Sigmoid colon (tissue), 7 donors: ENCODE results near the gene SLC9A9. TPM values are rescaled to one million over a fixed set of nuclear protein-coding genes. Genes with fewer than 3 reads are reported as not detected.

ENCODE experiments used
- DNase-seq: peaks from one replicate; pipeline ENCODE4 v3.0.0-alpha.2; 2019
- H3K27ac ChIP-seq, 4 donors: fragments of 200-600 bp; sonication (generic); one replicate each; pipeline ENCODE4 v1.5.1; 2016 to 2019; ENCODE audit warnings: mild to moderate bottlenecking in 1 of 4
- H3K27me3 ChIP-seq, 3 donors: fragments of 200-600 bp; sonication (generic); one replicate each; pipeline ENCODE4 v1.5.1; 2019; ENCODE audit warnings: mild to moderate bottlenecking in 1 of 3
- H3K36me3 ChIP-seq, 4 donors: fragments of 200-600 bp; sonication (generic); one replicate each; pipeline ENCODE4 v1.5.1; 2016 to 2019
- H3K4me1 ChIP-seq, 4 donors: fragments of 200-600 bp; sonication (generic); one replicate each; pipeline ENCODE4 v1.5.1; 2017 to 2019
- H3K4me3 ChIP-seq, 4 donors: fragments of 200-600 bp; sonication (generic); one replicate each; pipeline ENCODE4 v1.5.1; 2017 to 2019; ENCODE audit warnings: mild to moderate bottlenecking in 2 of 4, moderate library complexity in 1 of 4
- H3K9me3 ChIP-seq, 4 donors: fragments of 200-600 bp in 3 of 4; sonication (generic) in 3 of 4; one replicate each; pipeline versions ENCODE4 v1.5.1 to v1.6.1; 2013 to 2019
- EP300 ChIP-seq, 4 donors: sonication (generic); formaldehyde crosslinking; IDR thresholded peaks; one replicate each; pipeline ENCODE4 v1.6.1; 2017; ENCODE audit warnings: antibody characterized with exemption in 4 of 4
- POLR2A ChIP-seq, 2 donors: fragments of 450-650 bp; IDR thresholded peaks; one replicate each; pipeline ENCODE4 v1.6.1; 2016; ENCODE audit warnings: antibody characterized with exemption in 2 of 2, mild to moderate bottlenecking in 2 of 2, moderate library complexity in 2 of 2
- POLR2AphosphoS5 ChIP-seq, 4 donors: sonication (generic); formaldehyde crosslinking; IDR thresholded peaks; one replicate each; pipeline ENCODE4 v1.6.1; 2017; ENCODE audit warnings: antibody characterized with exemption in 4 of 4
- WGBS, 2 donors: extraction: QIAGEN DNeasy Blood & Tissue Kit; methylation state at CpG; one replicate each; pipeline ENCODE4 v1.1.7; 2013; 5-methylcytosine and 5-hydroxymethylcytosine counted together
- intact Hi-C: fragments of 100-400 bp; cut with DNase I; formaldehyde crosslinking; loops from one replicate; pipeline ENCODE4 v1.15.1; 2023
- polyA plus RNA-seq, 3 donors: library from polyadenylated mRNA; stranded (reverse); fragments of 200-250 nt; gene quantifications; one replicate each; pipeline ENCODE4 v1.2.3, GENCODE V29; 2013
- total RNA-seq, 4 donors: library from RNA; depleted of rRNA; stranded (reverse); fragments of >200 nt; gene quantifications; one replicate each; pipeline ENCODE4 v1.1.0, GENCODE V29; 2016
- TF ChIP-seq, protein P1 (sequence below), 4 experiments: fragments of 450-650 bp in 3 of 4; fragments of 200-600 bp in 1 of 4; IDR thresholded peaks; one replicate each; pipeline ENCODE4 v1.5.1; 2016 to 2019; ENCODE audit warnings: antibody characterized with exemption in 4 of 4, mild to moderate bottlenecking in 3 of 4, moderate library complexity in 2 of 4
- donor health status: healthy with polysubstance abuse.
- donor health status: Bipolar disorder and iron deficiency.
- donor health status: healthy.

Gene SLC9A9
- total and polyA plus RNA-seq, 7 donors = 2.4 to 29.9 (median 18.9) TPM

DNA sequence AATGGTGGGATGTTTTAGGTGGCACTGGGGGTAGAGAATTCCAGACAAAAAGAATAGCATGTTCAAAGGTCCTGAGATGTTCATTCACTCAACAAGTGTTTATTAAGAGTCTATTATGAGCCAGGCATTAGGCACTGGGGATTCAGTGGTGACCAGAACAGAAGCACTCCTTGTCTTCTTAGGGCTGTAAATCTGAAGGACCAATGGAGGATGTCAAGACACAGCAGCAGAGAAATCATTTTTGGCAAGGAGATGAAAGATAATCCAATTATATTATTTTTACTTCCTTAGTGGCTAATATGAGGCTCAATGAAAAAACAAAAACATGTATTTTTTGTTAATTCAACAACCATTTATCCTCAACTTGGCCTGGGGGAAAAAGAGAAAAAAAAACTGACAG, 218.5 kb downstream of the SLC9A9 start:
- no peaks in the 10 kb centered on the region for H3K36me3 ChIP-seq
- no peaks in the 10 kb centered on the region for H3K9me3 ChIP-seq
- H3K27ac ChIP-seq = no peak overlapping the region
- DNase-seq = no peak
- H3K4me3 ChIP-seq = no peak overlapping the region
- intact Hi-C loops = no loop called here
- no peaks in the 10 kb centered on the region for H3K4me1 ChIP-seq
- TF ChIP-seq POLR2AphosphoS5 (IDR thresholded peaks at IDR 0.05) = no peak
- H3K27me3 ChIP-seq = no peaks in the 10 kb centered on the region

DNA sequence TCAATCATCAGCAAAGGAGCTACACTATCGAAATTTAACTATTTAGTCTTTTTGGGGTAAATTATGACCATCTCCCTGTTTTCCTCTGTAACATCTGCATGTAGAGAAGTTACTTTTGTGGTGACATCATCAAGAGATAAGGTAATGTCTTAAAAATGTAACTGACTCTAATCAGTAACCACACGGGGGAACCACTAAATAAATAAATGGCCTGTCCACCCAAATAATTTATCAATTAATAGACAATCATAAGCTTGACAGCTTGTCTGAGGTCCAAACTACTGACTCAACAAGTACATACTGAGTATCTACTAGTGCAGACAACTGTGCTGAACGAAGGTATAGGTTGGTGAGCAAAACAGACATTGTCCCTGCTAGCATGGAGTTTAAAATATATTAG, 219.3 kb downstream of the SLC9A9 start:
- intact Hi-C loops = no loop called here
- 84 to 86% methylated on average over 3 of the region's 3 CpGs for WGBS, 2 donors

DNA sequence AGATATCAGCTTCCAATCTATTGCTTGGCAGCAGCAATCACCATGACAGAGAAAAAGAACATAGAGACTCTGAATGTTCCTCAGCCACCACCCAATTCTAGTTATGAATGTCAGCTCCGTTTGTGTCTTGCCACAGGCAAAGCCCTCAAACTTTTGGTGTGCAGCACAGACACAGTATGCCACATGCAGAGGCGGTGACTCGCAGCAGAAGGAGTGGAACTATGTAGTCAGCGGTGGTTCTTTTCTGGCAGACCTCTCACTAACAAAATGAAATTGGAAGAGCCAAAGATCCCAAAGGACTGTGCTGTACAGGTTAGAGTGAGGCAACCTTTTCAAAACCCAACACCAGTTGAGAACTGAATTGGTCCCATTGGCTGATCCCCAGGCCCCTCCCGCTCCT, 220.9 kb downstream of the SLC9A9 start:
- no peak for DNase-seq
- TF ChIP-seq POLR2A (IDR thresholded peaks at IDR 0.05) = no peak
- no peak for TF ChIP-seq EP300 (IDR thresholded peaks at IDR 0.05)
- TF ChIP-seq, protein P1, sequence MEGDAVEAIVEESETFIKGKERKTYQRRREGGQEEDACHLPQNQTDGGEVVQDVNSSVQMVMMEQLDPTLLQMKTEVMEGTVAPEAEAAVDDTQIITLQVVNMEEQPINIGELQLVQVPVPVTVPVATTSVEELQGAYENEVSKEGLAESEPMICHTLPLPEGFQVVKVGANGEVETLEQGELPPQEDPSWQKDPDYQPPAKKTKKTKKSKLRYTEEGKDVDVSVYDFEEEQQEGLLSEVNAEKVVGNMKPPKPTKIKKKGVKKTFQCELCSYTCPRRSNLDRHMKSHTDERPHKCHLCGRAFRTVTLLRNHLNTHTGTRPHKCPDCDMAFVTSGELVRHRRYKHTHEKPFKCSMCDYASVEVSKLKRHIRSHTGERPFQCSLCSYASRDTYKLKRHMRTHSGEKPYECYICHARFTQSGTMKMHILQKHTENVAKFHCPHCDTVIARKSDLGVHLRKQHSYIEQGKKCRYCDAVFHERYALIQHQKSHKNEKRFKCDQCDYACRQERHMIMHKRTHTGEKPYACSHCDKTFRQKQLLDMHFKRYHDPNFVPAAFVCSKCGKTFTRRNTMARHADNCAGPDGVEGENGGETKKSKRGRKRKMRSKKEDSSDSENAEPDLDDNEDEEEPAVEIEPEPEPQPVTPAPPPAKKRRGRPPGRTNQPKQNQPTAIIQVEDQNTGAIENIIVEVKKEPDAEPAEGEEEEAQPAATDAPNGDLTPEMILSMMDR (IDR thresholded peaks at IDR 0.05) = no peak
- TF ChIP-seq POLR2AphosphoS5 (IDR thresholded peaks at IDR 0.05) = no peak
- intact Hi-C loops = no loop called here
- Histone ChIP-seq H3K27ac (no peak overlapping the region), H3K27me3 (no peaks in the 10 kb centered on the region), H3K9me3 (no peaks in the 10 kb centered on the region), H3K4me1 (no peaks in the 10 kb centered on the region), H3K36me3 (no peaks in the 10 kb centered on the region), H3K4me3 (no peak overlapping the region)
- WGBS, 2 donors = 94 to 95% methylated on average over 5 of the region's 5 CpGs

More for the DNA sequence above, 219.3 kb downstream of the SLC9A9 start:
- DNase-seq = no peak
- Histone ChIP-seq H3K27ac (no peak overlapping the region), H3K9me3 (no peaks in the 10 kb centered on the region), H3K4me3 (no peak overlapping the region), H3K27me3 (no peaks in the 10 kb centered on the region), H3K4me1 (no peaks in the 10 kb centered on the region), H3K36me3 (no peaks in the 10 kb centered on the region)
- TF ChIP-seq POLR2AphosphoS5 (IDR thresholded peaks at IDR 0.05) (no peak), EP300 (IDR thresholded peaks at IDR 0.05) (no peak), POLR2A (IDR thresholded peaks at IDR 0.05) (no peak)
- TF ChIP-seq, protein P1 (IDR thresholded peaks at IDR 0.05) = no peak

DNA sequence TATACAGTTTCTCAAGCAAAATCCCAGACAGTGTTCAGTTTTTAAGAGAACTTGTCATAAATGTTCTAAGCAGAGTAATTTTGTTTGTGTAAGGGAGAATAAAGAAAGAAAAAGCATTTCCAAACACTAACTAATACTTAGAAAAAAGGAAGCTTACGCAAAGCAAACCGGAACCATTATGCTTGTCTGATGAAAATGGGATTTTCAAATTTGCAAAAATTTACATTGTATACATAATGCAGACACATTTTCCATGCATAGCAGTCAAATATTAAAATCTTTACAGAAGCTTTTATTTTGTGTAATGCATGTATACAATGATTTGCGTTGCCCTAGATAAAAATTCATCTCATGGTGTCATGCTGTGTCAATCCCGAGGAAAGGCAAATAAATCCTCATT, 229.0 kb downstream of the SLC9A9 start:
- no peaks in the 10 kb centered on the region for H3K36me3 ChIP-seq
- no peak for DNase-seq
- no peaks in the 10 kb centered on the region for H3K4me1 ChIP-seq
- 84 to 90% methylated on average over 4 of the region's 4 CpGs for WGBS, 2 donors
- no peak overlapping the region for H3K4me3 ChIP-seq
- H3K27me3 ChIP-seq = no peaks in the 10 kb centered on the region
- TF ChIP-seq POLR2A (IDR thresholded peaks at IDR 0.05) (no peak), POLR2AphosphoS5 (IDR thresholded peaks at IDR 0.05) (no peak), EP300 (IDR thresholded peaks at IDR 0.05) (no peak)
- TF ChIP-seq, protein P1 (IDR thresholded peaks at IDR 0.05) = no peak
- intact Hi-C loops = no loop called here
- peaks cover 0 to 4% (median 0%) of the 10 kb centered on the region in 4 donors for H3K9me3 ChIP-seq
- no peak overlapping the region for H3K27ac ChIP-seq

DNA sequence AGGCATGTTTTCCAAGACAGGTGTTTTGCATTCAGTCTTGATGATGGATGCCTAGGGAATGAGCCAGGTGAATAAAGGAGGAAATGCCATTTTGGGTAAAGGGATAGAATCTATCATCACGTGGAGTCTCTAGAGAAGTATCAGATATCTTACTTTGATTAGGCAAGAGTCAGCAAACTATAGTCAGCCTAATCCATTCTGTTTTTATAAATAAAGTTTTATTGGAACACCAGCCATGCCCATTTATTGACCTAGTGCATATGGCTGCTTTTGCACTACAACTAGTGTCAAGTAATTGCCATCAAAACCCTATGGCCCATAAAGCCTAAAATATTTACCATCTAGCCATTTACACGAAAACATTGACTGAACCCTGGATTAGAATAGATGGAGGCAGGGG, 231.2 kb downstream of the SLC9A9 start:
- intact Hi-C loops = no loop called here
- 91 to 95% methylated on average over 2 of the region's 2 CpGs for WGBS, 2 donors
- Histone ChIP-seq H3K9me3 (peaks cover 0 to 4% (median 0%) of the 10 kb centered on the region in 4 donors), H3K4me1 (no peaks in the 10 kb centered on the region), H3K4me3 (no peak overlapping the region), H3K27me3 (no peaks in the 10 kb centered on the region), H3K27ac (no peak overlapping the region), H3K36me3 (no peaks in the 10 kb centered on the region)
- TF ChIP-seq POLR2AphosphoS5 (IDR thresholded peaks at IDR 0.05) (no peak), EP300 (IDR thresholded peaks at IDR 0.05) (no peak), POLR2A (IDR thresholded peaks at IDR 0.05) (no peak)
- TF ChIP-seq, protein P1 (IDR thresholded peaks at IDR 0.05) = no peak
- no peak for DNase-seq
